SK-N-SH (cell line): ENCODE data around the gene CALB2. TPM values are rescaled to one million over a fixed set of nuclear protein-coding genes. Genes with fewer than 3 reads are reported as not detected.

Experiments
- CTCF ChIA-PET: fragments of 300-600, 350-600 bp; formaldehyde crosslinking; extraction: SDS; loops from one replicate; lab custom pipeline; 2021; lab: Yijun Ruan, JAX
- POLR2A ChIA-PET: fragments of 350-600 bp; sonication (Branson Sonifier 250); formaldehyde crosslinking; extraction: SDS; loops from one replicate; lab custom pipeline; 2020; ENCODE audit warnings: antibody characterized with exemption, inconsistent platforms; lab: Yijun Ruan, JAX
- DNase-seq: peaks from one replicate; pipeline ENCODE4 v3.0.0; 2012
- H2AFZ ChIP-seq: fragments of 200-600 bp; sonication (generic); 2 replicates; pipeline ENCODE4 v1.8.1; 2016; ENCODE audit warnings: antibody characterized with exemption, mild to moderate bottlenecking, low read depth
- H3F3A ChIP-seq: fragments of 200-600 bp; sonication (generic); replicated peaks from 2 replicates; pipeline ENCODE3; 2016; ENCODE audit warnings: antibody characterized with exemption, mild to moderate bottlenecking; ENCODE audit not compliant: insufficient read depth
- H3K27ac ChIP-seq, 2 experiments: fragments of 200-500 bp in 1 of 2; fragments of 200-600 bp in 1 of 2; sonication (Bioruptor generic) in 1 of 2; sonication (generic), shearing (Covaris generic) in 1 of 2; 2 replicates each; pipeline versions ENCODE4 v1.5.1 to v1.6.1; 2014 to 2016; ENCODE audit warnings: low read depth in 2 of 2, inconsistent platforms in 1 of 2, low read length in 1 of 2, mild to moderate bottlenecking in 1 of 2, mixed read lengths in 1 of 2
- H3K27me3 ChIP-seq: fragments of 200-600 bp; sonication (generic), shearing (Covaris generic); 2 replicates; pipeline ENCODE4 v1.6.1; 2016; ENCODE audit warnings: mixed run types; ENCODE audit not compliant: insufficient read depth
- H3K36me3 ChIP-seq, 2 experiments: fragments of 200-500 bp in 1 of 2; fragments of 200-600 bp in 1 of 2; sonication (Bioruptor generic) in 1 of 2; sonication (generic) in 1 of 2; replicated peaks in 1 of 2; 2 replicates each; pipeline versions ENCODE3 to v1.5.1; 2014 to 2016; ENCODE audit warnings: low read length in 1 of 2, mild to moderate bottlenecking in 1 of 2; ENCODE audit not compliant: insufficient read depth in 2 of 2, control insufficient read depth in 1 of 2
- H3K4me1 ChIP-seq, 2 experiments: fragments of 200-500 bp in 1 of 2; fragments of 200-600 bp in 1 of 2; sonication (Bioruptor generic) in 1 of 2; sonication (generic), shearing (Covaris generic) in 1 of 2; 2 replicates each; pipeline versions ENCODE4 v1.5.1 to v1.6.1; 2014 to 2016; ENCODE audit warnings: low read depth in 1 of 2, low read length in 1 of 2, mixed run types in 1 of 2; ENCODE audit not compliant: insufficient read depth in 2 of 2, control insufficient read depth in 1 of 2
- H3K4me2 ChIP-seq: fragments of 200-600 bp; sonication (generic), shearing (Covaris generic); 2 replicates; pipeline ENCODE4 v1.6.1; 2017; ENCODE audit warnings: mixed run types
- H3K4me3 ChIP-seq, 2 experiments: fragments of 200-500 bp in 1 of 2; fragments of 200-600 bp in 1 of 2; sonication (Bioruptor generic) in 1 of 2; sonication (generic), shearing (Covaris generic) in 1 of 2; 2 replicates each; pipeline versions ENCODE4 v1.5.1 to v1.8.1; 2014 to 2016; ENCODE audit warnings: low read depth in 2 of 2, inconsistent platforms in 1 of 2, low read length in 1 of 2, mild to moderate bottlenecking in 1 of 2, mixed read lengths in 1 of 2, moderate library complexity in 1 of 2
- H3K79me2 ChIP-seq: fragments of 200-600 bp; sonication (generic); 2 replicates; pipeline ENCODE4 v1.8.1; 2017; ENCODE audit warnings: mild to moderate bottlenecking; ENCODE audit not compliant: insufficient read depth
- H3K9ac ChIP-seq: fragments of 200-600 bp; sonication (generic); 2 replicates; pipeline ENCODE4 v1.6.1; 2017; ENCODE audit warnings: mixed run types
- H3K9me2 ChIP-seq: fragments of 200-600 bp; sonication (generic); 2 replicates; pipeline ENCODE4 v1.6.1; 2017; ENCODE audit warnings: mixed run types
- H3K9me3 ChIP-seq: fragments of 200-600 bp; sonication (generic); 2 replicates; pipeline ENCODE4 v1.6.1; 2017; ENCODE audit warnings: mixed run types, mild to moderate bottlenecking, moderate library complexity
- H4K20me1 ChIP-seq: fragments of 200-600 bp; sonication (generic); 2 replicates; pipeline ENCODE4 v1.6.1; 2017; ENCODE audit warnings: mild to moderate bottlenecking, mixed run types; ENCODE audit not compliant: insufficient read depth
- CHD2 ChIP-seq: fragments of 150-350 bp; IDR thresholded peaks from 2 replicates; pipeline ENCODE4 v1.6.1; 2018; ENCODE audit warnings: low read length; ENCODE audit not compliant: partially characterized antibody
- FOSL2 ChIP-seq: IDR thresholded peaks from 2 replicates; pipeline ENCODE4 v1.4.0; 2012; ENCODE audit warnings: low read depth, mild to moderate bottlenecking, moderate library complexity, borderline replicate concordance
- FOXJ3 ChIP-seq: sonication (generic); formaldehyde crosslinking; IDR thresholded peaks from 2 replicates; pipeline ENCODE4 v1.5.1; 2020; ENCODE audit warnings: mild to moderate bottlenecking, missing genetic modification reagents
- FOXM1 ChIP-seq: IDR thresholded peaks from 2 replicates; pipeline ENCODE4 v1.4.0; 2012; ENCODE audit warnings: low read depth, mild to moderate bottlenecking
- GABPA ChIP-seq: IDR thresholded peaks from 2 replicates; pipeline ENCODE4 v1.4.0; 2012; ENCODE audit warnings: low read depth, mild to moderate bottlenecking
- RAD21 ChIP-seq: IDR thresholded peaks from 2 replicates; pipeline ENCODE4 v1.6.1; 2012; ENCODE audit warnings: mild to moderate bottlenecking, low read length
- RCOR1 ChIP-seq: fragments of 150-350 bp; IDR thresholded peaks from 2 replicates; pipeline ENCODE4 v1.6.1; 2017; ENCODE audit warnings: antibody characterized with exemption, low read length
- RXRA ChIP-seq: IDR thresholded peaks from 2 replicates; pipeline ENCODE4 v1.4.0; 2012; ENCODE audit warnings: low read depth, mild to moderate bottlenecking, borderline replicate concordance
- SMC3 ChIP-seq: IDR thresholded peaks from 2 replicates; pipeline ENCODE4 v1.6.1; 2012; ENCODE audit warnings: low read depth, low read length, improper control_type of control experiment
- TAF1 ChIP-seq: IDR thresholded peaks from 2 replicates; pipeline ENCODE4 v1.6.1; 2012; ENCODE audit warnings: low read depth, mild to moderate bottlenecking, low read length, moderate library complexity, borderline replicate concordance
- TCF12 ChIP-seq: IDR thresholded peaks from 2 replicates; pipeline ENCODE4 v1.4.0; 2012
- YY1 ChIP-seq: IDR thresholded peaks from 2 replicates; pipeline ENCODE4 v1.4.0; 2012; ENCODE audit warnings: low read depth, mild to moderate bottlenecking
- WGBS: methylation state at CpG from one replicate; pipeline ENCODE4 v1.1.6; 2017; ENCODE audit warnings: low lambda C conversion rate; 5-methylcytosine and 5-hydroxymethylcytosine counted together
- polyA plus RNA-seq, 3 experiments: library from polyadenylated mRNA; depleted of rRNA; stranded (reverse); fragments of >200 nt; gene quantifications; 2 replicates each; pipeline ENCODE4 v1.2.3, GENCODE V29; 2012
- TF ChIP-seq, protein P1 (sequence below): IDR thresholded peaks from 2 replicates; pipeline ENCODE4 v1.6.1; 2012; ENCODE audit warnings: mild to moderate bottlenecking, low read depth, low read length, moderate library complexity
- TF ChIP-seq, protein P2 (sequence below): fragments of 200-600 bp; sonication (generic); IDR thresholded peaks from 2 replicates; pipeline ENCODE4 v1.6.1; 2017; ENCODE audit warnings: antibody characterized with exemption, mild to moderate bottlenecking, moderate library complexity
- TF ChIP-seq, protein P3 (sequence below): IDR thresholded peaks from 2 replicates; pipeline ENCODE4 v1.4.0; 2012; ENCODE audit warnings: low read depth, borderline replicate concordance
- TF ChIP-seq, protein P4 (sequence below): fragments of 150-350 bp; IDR thresholded peaks from 2 replicates; pipeline ENCODE4 v1.6.1; 2016; ENCODE audit warnings: mild to moderate bottlenecking, low read depth, low read length
- TF ChIP-seq, protein P5 (sequence below): IDR thresholded peaks from 2 replicates; pipeline ENCODE4 v1.4.0; 2012; ENCODE audit warnings: low read depth, borderline replicate concordance

Gene CALB2
- polyA plus RNA-seq, 1 of the 3 experiments (the other 2 are of a cell fraction) = 0.12 TPM

DNA sequence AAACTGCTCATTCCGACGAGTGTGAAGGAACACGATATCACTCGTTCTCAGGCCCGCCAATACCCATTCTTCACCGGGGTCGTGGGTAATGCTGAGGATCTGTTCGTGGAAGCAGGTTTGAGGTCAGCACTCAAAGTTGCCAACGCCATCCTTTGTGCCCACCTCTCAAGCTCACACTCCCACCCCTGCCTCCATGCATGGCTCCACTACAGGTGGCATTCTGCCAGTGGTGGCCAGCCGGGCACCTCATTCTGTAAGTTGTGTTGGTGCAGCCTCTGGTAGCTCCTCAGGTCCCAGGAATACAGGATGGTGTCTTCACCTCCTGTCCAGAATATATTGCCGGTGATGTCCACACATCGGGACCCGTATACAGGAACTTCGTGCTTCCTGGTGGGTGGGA is 72.7 kb downstream of the CALB2 start:
- Histone ChIP-seq H3K4me1 (no peaks in the 10 kb centered on the region; a peak in 1 of 4 replicates), H3K4me3 (no peak overlapping the region), H4K20me1 (no peaks in the 10 kb centered on the region), H2AFZ (no peak overlapping the region), H3K9ac (no peak overlapping the region), H3K9me3 (no peaks in the 10 kb centered on the region; the same call in 1 of the 2 replicates), H3K4me2 (no peak overlapping the region), H3F3A (no peaks in the 10 kb centered on the region), H3K36me3 (no peaks in the 10 kb centered on the region), H3K27ac (no peak overlapping the region), H3K27me3 (no peaks in the 10 kb centered on the region; the same call in 1 of the 2 replicates), H3K9me2 (no peaks in the 10 kb centered on the region), H3K79me2 (no peaks in the 10 kb centered on the region)
- DNase-seq = no peak
- TF ChIP-seq, protein P1, sequence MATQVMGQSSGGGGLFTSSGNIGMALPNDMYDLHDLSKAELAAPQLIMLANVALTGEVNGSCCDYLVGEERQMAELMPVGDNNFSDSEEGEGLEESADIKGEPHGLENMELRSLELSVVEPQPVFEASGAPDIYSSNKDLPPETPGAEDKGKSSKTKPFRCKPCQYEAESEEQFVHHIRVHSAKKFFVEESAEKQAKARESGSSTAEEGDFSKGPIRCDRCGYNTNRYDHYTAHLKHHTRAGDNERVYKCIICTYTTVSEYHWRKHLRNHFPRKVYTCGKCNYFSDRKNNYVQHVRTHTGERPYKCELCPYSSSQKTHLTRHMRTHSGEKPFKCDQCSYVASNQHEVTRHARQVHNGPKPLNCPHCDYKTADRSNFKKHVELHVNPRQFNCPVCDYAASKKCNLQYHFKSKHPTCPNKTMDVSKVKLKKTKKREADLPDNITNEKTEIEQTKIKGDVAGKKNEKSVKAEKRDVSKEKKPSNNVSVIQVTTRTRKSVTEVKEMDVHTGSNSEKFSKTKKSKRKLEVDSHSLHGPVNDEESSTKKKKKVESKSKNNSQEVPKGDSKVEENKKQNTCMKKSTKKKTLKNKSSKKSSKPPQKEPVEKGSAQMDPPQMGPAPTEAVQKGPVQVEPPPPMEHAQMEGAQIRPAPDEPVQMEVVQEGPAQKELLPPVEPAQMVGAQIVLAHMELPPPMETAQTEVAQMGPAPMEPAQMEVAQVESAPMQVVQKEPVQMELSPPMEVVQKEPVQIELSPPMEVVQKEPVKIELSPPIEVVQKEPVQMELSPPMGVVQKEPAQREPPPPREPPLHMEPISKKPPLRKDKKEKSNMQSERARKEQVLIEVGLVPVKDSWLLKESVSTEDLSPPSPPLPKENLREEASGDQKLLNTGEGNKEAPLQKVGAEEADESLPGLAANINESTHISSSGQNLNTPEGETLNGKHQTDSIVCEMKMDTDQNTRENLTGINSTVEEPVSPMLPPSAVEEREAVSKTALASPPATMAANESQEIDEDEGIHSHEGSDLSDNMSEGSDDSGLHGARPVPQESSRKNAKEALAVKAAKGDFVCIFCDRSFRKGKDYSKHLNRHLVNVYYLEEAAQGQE = no peak
- TF ChIP-seq TAF1 = no peak
- no peak for TF ChIP-seq RAD21
- no peak for TF ChIP-seq YY1
- TF ChIP-seq RXRA = no peak
- TF ChIP-seq, protein P2, sequence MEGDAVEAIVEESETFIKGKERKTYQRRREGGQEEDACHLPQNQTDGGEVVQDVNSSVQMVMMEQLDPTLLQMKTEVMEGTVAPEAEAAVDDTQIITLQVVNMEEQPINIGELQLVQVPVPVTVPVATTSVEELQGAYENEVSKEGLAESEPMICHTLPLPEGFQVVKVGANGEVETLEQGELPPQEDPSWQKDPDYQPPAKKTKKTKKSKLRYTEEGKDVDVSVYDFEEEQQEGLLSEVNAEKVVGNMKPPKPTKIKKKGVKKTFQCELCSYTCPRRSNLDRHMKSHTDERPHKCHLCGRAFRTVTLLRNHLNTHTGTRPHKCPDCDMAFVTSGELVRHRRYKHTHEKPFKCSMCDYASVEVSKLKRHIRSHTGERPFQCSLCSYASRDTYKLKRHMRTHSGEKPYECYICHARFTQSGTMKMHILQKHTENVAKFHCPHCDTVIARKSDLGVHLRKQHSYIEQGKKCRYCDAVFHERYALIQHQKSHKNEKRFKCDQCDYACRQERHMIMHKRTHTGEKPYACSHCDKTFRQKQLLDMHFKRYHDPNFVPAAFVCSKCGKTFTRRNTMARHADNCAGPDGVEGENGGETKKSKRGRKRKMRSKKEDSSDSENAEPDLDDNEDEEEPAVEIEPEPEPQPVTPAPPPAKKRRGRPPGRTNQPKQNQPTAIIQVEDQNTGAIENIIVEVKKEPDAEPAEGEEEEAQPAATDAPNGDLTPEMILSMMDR = no peak
- no peak for TF ChIP-seq RCOR1
- TF ChIP-seq FOXM1 = no peak
- TF ChIP-seq CHD2 = no peak
- TF ChIP-seq GABPA = no peak
- TF ChIP-seq, protein P3, sequence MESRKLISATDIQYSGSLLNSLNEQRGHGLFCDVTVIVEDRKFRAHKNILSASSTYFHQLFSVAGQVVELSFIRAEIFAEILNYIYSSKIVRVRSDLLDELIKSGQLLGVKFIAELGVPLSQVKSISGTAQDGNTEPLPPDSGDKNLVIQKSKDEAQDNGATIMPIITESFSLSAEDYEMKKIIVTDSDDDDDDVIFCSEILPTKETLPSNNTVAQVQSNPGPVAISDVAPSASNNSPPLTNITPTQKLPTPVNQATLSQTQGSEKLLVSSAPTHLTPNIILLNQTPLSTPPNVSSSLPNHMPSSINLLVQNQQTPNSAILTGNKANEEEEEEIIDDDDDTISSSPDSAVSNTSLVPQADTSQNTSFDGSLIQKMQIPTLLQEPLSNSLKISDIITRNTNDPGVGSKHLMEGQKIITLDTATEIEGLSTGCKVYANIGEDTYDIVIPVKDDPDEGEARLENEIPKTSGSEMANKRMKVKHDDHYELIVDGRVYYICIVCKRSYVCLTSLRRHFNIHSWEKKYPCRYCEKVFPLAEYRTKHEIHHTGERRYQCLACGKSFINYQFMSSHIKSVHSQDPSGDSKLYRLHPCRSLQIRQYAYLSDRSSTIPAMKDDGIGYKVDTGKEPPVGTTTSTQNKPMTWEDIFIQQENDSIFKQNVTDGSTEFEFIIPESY = no peak
- TF ChIP-seq FOSL2 = no peak
- TF ChIP-seq, protein P4, sequence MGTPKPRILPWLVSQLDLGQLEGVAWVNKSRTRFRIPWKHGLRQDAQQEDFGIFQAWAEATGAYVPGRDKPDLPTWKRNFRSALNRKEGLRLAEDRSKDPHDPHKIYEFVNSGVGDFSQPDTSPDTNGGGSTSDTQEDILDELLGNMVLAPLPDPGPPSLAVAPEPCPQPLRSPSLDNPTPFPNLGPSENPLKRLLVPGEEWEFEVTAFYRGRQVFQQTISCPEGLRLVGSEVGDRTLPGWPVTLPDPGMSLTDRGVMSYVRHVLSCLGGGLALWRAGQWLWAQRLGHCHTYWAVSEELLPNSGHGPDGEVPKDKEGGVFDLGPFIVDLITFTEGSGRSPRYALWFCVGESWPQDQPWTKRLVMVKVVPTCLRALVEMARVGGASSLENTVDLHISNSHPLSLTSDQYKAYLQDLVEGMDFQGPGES = no peak
- no peak for TF ChIP-seq SMC3
- no peak for TF ChIP-seq TCF12
- TF ChIP-seq, protein P5, sequence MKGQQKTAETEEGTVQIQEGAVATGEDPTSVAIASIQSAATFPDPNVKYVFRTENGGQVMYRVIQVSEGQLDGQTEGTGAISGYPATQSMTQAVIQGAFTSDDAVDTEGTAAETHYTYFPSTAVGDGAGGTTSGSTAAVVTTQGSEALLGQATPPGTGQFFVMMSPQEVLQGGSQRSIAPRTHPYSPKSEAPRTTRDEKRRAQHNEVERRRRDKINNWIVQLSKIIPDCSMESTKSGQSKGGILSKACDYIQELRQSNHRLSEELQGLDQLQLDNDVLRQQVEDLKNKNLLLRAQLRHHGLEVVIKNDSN = no peak
- TF ChIP-seq FOXJ3 (CRISPR knock-in tag) = no peak
- WGBS = 43% methylated on average over 10 of the region's 14 CpGs
- CTCF ChIA-PET = no interaction called here
- POLR2A ChIA-PET = no interaction called here
